ENCODE measurements around the gene LAMTOR2. TPM values are rescaled to one million over a fixed set of nuclear protein-coding genes. Genes with fewer than 3 reads are reported as not detected.
A peak's percentile ranks its signal among the peaks of the same experiment; 100 is the strongest.

Gene LAMTOR2
- total and polyA plus RNA-seq, 9 of the 15 experiments (the other 6 are each of a cell fraction or from before 2014, with no cell fraction given) = 39.0 to 161 (median 74.6) TPM

- TF ChIP-seq ARID3A (IDR thresholded peaks at IDR 0.05; ENCODE audit: borderline replicate concordance, low read depth, low read length) = no peak
- no peak for TF ChIP-seq FOXK1 (CRISPR knock-in tag; IDR thresholded peaks at IDR 0.05; ENCODE audit: borderline replicate concordance)
- no peak for TF ChIP-seq ZNF75A (CRISPR knock-in tag; IDR thresholded peaks at IDR 0.05)
- no peak for TF ChIP-seq GATA2 (CRISPR knock-in tag; IDR thresholded peaks at IDR 0.05)
- no peak for TF ChIP-seq KLF1 (tag; IDR thresholded peaks at IDR 0.05)
- TF ChIP-seq KAT7 (CRISPR knock-in tag; IDR thresholded peaks at IDR 0.05; ENCODE audit: borderline replicate concordance) = peak; percentile 47; the same call in 1 of the 2 replicates
- TF ChIP-seq RREB1 (CRISPR knock-in tag; IDR thresholded peaks at IDR 0.05) = no peak
- TF ChIP-seq ZNF347 (CRISPR knock-in tag; IDR thresholded peaks at IDR 0.05; ENCODE audit: low read depth) = no peak
- no peak for TF ChIP-seq BMI1 (IDR thresholded peaks at IDR 0.05; ENCODE audit: low read length)
- no peak for TF ChIP-seq ZKSCAN8 (CRISPR knock-in tag; IDR thresholded peaks at IDR 0.05)
- no peak for TF ChIP-seq YBX1 (IDR thresholded peaks at IDR 0.05)
- no peak for TF ChIP-seq MXI1 (IDR thresholded peaks at IDR 0.05; ENCODE audit: low read depth, low read length)
- TF ChIP-seq TCFL5 (CRISPR knock-in tag; conservative IDR thresholded peaks at IDR 0.05) = no peak
- TF ChIP-seq FOSL1 (tag; conservative IDR thresholded peaks at IDR 0.05) = no peak
Observed at GRCh38 chr1:156053768-156054499, 648 bp upstream of the LAMTOR2 start, which contains the start of gene UBQLN4 (continued).
